NCI-H82 treated with DMSO at 0.1 percent for 48 hours (cell line): ENCODE results near the gene HMCN2.

Source experiments
- DNase-seq: peaks from one replicate; lab custom pipeline; 2025; ENCODE audit not compliant: unreplicated experiment; lab: John Stamatoyannopoulos, UW

HMCN2 gene

DNA sequence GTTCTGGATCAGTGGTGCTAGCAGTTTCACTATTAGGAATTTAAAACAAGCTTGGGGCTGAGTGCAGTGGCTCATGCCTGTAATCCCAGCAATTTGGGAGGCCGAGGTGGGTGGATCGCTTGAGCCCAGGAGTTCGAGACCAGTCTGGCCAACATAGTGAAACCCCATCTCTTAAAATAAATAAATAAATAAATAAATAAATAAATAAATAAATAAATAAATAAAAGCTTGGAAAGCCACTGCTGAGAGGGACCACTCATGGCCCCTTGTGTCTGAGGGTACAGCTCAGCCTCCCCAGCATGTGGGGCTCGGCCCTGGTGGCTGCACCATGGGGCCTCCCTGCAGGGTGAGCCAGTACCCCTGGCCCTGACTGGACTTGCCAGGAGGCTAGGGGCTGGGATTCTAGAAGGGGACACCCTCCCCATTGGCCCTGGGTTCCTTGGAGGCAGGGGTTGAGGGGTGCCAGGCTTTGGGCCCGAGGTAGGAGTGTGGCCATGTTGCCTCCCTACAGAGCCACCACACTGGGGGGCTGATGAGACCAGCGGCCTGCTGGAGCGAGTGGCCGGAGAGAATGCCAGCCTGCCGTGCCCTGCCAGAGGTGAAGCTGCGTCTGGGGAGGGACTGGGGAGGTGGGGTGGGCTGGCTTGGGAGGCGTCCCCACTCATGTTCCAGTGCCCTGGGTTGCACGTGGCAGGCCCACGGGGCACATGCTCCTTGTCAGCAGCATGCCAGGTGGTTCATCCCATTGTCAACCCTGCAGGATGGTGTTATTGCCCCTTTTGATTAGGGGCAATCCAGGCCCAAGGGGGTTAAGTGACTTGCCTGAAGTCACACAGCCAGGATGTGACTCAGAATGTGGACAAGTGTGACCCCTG is 76.5 kb downstream of the HMCN2 start:
- no peak for DNase-seq

GRCh38 chr9:130342714-130343085 is 77.1 kb downstream of the HMCN2 start:
- no peak for DNase-seq

DNA sequence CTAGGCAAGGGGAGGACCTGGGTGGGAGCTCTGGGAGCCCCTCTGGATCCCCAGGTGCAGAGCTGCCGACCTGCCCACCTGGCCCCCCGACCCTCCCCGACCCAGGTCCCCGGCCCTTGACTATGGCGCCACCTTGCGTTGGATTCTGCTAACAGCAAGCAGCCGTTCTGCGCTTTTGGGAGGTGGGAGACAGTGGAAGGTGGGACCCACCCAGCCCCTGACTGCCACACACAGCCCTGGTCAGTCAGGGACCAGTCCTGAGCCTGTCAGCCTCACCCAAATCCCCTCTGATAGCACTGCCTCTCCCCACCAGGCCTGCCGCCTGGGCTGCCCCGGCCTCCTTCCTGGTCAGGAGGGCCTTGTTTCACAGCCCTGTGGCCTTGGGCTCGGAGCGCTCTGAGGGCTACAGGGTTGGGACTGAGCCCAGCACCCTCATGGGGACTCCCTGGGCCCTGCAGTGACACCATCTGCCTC is 77.9 kb downstream of the HMCN2 start:
- DNase-seq: no peak

DNA sequence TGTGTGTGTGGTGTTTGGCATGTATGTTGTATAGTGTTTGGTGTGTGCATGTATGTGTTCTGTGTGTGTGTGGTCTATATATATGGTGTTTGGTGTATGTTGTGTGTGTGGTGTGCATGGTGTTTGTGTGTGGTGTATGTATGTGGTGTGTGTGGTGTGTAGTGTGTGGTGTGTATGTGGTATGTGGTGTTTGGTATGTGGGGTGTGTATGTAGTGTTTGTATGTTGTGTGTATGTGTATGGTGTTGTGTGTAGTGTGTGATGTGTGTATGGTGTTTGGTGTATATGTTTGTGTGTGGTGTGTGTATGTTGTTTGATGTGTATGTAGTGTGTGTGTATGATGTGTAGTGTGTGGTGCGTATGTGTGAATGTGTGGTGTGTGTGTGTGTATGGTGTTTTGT is 78.8 kb downstream of the HMCN2 start:
- no peak for DNase-seq

DNA sequence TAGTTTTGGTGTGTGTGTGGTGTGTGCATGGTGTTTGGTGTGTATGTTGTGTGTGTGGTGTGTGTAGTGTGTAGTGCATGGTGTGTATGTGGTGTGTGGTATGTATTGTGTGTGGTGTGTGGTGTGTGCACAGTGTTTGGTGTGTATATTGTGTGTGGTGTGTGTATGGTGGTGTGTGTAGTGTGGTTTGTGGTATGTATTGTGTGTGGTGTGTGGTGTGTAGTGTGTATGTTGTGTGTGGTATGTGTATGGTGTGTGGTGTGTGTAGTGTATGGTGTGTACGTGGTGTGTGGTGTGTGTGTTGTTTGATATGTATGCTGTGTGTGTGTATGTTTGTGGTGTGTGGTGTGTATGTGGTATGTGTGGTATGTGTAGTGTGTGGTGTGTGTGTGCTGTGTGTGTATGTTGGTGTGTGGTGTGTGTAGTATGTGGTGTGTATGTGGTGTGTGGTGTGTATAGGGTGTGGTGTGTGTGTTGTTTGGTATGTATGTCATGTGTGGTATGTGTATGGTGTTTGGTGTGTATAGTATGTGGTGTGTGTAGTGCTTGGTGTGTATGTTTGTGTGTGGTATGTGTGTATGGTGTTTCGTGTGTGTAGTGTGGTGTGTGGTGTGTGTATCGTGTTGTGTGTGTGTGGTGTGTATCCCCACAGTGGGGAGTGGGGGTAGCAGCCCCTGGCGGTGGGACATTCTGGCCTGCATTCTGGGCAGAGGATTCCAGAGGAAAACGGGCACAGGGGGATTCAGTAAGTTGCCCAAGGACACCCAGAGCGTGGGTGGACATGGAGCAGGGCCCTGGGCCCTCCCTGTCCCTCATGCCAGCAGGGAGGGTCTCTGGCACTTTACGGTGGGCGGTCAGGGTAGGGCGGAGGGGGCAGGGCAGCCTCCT is 79.7 kb downstream of the HMCN2 start:
- no peak for DNase-seq

DNA sequence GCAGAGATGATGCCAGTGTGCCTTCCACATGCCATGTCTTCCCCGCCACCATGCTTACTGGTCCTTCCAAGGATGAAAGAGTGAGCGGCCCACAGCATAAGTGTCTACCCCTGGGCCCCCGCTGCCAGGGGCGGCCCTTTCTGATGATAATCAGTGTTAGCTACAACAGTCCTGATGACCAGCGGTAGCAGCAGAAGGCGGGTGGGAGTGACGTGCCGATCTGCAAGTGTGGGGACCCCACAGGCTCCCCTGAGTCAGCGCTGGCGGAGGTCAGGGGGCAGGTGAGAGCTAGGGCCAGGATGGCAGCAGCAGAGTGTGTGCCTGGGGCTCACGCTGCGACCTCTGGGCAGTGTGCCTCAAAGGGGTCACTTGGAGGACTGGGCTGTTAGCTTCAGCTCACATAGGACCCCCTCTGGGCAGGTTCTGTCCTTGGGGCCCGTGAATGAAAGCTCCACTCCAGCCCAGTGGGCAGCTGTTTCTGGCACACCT is 80.4 kb downstream of the HMCN2 start:
- DNase-seq: no peak

DNA sequence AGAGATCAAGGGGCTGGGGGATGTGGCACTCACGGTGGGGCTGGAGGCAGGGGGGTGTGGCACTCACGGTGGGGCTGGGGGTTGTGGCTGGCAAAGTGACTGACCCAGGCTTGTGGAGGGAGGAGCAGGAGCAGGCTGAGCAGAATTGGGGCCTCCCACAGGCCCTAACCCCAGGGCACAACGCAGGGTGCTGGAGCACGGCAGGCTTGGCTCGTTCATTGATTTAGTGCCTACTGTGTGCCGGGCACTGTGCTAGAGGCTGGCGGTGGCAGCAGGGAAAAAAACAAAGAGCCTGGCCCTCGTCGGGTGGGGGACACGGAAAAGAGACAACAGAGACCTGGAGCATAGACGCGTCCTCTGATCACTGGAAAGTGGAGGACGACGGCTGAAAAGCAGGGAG is 80.9 kb downstream of the HMCN2 start:
- no peak for DNase-seq

DNA sequence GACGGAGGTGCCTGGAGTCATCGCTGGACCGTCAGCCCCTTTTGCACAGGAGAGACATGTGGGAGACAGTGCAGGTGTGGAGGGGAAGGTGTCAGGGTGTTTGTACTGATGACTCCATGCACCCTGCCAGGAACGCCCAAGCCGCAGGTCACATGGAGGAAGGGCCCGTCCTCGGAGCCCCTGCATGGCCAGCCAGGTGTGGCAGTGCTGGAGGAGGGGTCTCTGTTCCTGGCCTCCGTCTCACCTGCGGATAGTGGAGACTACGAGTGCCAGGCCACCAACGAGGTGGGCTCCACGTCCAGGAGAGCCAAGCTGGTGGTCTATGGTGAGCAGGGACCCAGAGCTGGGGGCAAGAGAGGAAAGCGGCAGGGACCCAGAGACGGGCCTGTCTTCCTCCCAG is 81.5 kb downstream of the HMCN2 start:
- DNase-seq: no peak

DNA sequence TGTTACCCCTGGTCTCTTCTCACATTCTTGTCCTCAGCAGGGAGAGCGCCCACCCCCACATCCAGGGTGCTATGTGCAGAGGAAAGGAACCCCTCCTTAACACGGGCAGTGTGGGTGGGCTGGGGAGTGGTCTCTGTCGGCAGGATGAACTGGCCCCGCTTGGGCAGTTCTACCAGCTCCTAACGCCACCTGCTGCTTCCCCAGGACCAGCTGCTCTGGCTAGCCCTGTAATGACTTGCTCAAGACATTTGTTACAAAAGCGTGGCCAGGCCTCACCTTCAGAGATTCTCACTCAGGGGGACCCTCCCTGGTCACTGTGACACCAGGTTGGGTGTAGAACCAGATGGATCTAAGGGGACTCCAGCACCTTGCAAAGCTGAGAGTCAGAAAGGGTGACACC is 82.4 kb downstream of the HMCN2 start:
- DNase-seq: no peak

- no peak for DNase-seq
Observed at GRCh38 chr9:130348341-130348740, 82.8 kb downstream of the HMCN2 start.

GRCh38 chr9:130348881-130349280 is 83.3 kb downstream of the HMCN2 start:
- DNase-seq: no peak

DNA sequence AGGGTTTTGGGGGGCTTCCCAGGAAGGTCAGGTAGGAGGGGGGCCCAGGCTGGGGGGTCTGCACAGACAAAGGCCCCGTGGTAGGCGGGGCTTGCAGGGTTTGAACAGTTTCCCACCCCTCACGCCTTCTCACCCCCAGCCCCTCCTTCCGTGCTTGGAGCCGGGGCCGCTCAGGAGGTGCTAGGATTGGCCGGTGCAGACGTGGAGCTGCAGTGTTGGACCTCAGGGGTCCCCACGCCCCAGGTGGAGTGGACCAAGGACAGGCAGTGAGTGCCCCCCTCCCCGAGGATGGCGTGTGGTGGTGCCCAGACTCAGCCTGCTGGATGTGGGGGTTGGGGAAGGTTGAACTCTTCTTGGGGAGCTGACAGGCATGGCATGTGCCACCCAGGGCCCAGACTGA is 83.8 kb downstream of the HMCN2 start:
- no peak for DNase-seq

DNA sequence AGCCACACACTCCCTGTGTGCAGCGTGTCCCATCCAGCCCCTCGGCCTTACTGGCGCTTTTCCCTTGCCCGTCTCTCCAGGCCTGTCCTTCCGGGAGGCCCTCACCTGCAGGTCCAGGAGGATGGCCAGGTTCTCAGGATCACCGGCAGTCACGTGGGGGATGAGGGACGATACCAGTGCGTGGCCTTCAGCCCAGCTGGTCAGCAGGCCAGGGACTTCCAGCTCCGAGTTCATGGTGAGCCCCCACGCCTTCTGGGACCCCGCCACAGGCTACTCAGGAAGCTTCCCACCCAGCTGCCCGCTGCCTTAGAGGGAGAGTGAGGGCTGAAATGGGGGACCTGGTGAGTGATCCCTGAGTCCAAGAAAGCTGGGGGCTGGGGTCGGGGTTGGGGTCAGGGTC is 85.8 kb downstream of the HMCN2 start:
- no peak for DNase-seq

- no peak for DNase-seq
Observed at GRCh38 chr9:130352081-130352480, 86.5 kb downstream of the HMCN2 start.

DNA sequence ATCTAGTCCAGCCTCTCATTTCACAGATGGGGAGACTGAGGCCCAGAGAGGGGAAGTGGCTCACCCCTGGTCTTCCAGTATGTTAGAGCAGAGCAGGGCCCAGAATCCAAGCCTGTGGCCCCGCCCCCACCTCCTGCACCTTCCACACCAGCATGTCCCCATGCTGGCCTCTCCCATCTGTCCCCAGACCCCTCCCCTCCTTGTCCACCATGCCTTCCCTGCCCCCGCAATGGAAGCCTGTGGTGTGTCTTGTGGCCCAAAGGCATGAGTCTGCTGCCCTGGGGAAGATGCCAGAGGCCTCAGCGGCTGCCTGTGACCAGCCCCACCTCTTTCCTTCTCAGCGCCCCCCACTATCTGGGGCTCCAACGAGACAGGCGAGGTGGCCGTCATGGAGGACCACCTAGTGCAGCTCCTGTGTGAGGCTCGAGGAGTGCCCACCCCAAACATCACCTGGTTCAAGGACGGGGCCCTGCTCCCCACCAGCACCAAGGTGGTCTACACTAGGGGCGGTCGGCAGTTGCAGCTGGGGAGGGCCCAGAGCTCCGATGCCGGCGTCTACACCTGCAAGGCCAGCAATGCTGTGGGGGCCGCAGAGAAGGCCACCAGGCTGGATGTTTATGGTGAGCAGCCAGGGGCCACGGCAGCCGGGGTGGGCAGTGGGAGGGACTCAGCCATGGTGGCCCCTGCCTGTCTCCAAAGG is 87.2 kb downstream of the HMCN2 start:
- no peak for DNase-seq

DNA sequence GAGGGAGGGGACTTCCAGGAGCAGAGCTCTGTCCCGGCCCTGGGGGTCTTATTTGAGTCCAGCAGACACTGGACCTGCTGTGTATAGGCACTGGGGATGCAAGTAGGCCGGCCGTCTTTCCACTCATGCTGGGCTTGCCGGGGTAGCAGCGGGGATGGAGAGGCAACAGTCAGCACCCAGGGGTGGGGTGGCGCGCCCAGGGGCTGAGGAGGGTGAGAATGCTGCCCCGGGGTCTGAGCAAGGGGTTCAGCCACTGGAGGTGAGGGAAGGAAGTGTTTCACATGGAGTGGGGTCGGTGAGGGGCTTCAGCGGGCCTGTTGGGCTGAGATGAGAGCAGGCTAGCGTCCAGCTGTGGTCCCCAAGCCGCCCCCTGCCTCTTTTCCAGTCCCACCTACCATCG is 88.8 kb downstream of the HMCN2 start:
- DNase-seq: no peak

- DNase-seq: no peak
Observed at GRCh38 chr9:130354806-130355205, 89.2 kb downstream of the HMCN2 start.

GRCh38 chr9:130356033-130356432 is 90.5 kb downstream of the HMCN2 start:
- no peak for DNase-seq

DNA sequence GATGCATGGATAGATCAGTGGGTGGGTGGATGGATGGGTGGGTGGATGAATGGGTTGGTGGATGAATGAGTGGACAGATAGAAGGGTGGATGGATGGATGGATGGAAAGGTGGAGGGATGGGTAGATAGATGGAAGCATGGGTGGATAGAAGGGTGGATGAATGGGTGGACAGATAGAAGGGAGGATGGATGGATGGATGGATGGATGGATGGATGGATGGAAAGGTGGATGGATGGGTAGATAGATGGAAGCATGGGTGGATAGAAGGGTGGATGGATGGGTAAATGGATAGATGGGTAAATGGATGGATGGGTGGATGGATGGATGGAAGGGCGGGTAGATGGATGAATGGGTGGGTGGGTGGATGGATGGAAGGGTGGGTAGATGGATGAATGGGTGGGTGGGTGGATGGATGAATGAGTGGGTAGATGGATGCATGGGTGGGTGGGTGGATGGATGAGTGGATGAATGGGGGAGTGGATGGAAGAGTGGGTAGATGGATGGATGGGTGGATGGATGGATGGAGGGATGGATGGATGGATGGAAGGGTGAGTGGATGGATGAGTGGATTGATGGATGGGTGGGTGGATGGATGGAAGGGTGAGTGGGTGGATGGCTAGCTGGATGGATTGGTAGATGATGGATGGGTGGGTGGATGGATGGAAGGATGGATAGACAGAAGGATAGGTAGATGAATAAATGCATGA is 91.5 kb downstream of the HMCN2 start:
- no peak for DNase-seq

DNA sequence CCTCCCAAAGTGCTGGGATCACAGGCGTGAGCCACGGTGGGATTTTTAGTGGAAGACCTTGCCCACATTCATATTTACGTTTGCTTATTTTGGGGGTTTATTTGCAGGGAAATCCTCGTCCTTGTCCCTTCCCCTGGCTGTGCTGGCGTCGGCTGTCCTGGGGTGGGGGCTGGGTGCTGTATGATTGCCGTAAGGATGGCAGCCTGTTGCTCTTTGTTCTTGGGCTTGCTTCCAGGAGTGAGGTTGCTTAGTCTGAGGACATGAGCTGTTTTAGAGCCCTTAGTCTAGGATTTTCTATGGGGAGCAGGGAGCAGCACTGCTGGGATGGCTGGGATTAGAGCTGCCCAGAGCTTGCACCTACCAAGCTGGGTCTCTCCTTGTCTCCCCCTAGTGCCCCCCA is 93.4 kb downstream of the HMCN2 start:
- no peak for DNase-seq

GRCh38 chr9:130359819-130360218 is 94.3 kb downstream of the HMCN2 start:
- no peak for DNase-seq
